Suppressor macrophage (primary cell): ENCODE data around the gene RASD2.
A peak's percentile ranks its signal among the peaks of the same experiment; 100 is the strongest.
"Not testable (repeated sequence)": the region's sequence is repeated elsewhere in the genome, so short reads cannot be mapped to it uniquely, and the experiment has no call there.

Experiments
- DNase-seq, 4 experiments: peaks; one replicate each; pipeline ENCODE4 v3.0.0-alpha.2; 2020 to 2022
- total RNA-seq, 17 experiments: gene quantifications; one replicate each; lab custom pipeline; 2026; ENCODE audit warnings: mixed read lengths in 6 of 17, inconsistent platforms in 3 of 17; lab: John Stamatoyannopoulos, UW

RASD2 gene
- total RNA-seq, result 0 to 1.5 (median 0) reads per million in 17 experiments

GRCh38 chr22:35540595-35541253, at the start of gene RASD2:
Gene RASD2, plus strand, starts transcription at chr22:35540831. Its CDS starts 5,979 bp downstream, at chr22:35546810.
- DNase-seq, result peak in 3 of 4 experiments; percentile 31 to 46 (median 38)

- not testable (repeated sequence) for DNase-seq
These were observed 49.3 kb upstream of the RASD2 start for GRCh38 chr22:35491061-35491907.

- DNase-seq, result no peak
These were observed 48.7 kb upstream of the RASD2 start for GRCh38 chr22:35491908-35492380.

- no peak for DNase-seq
These were observed 47.6 kb upstream of the RASD2 start for GRCh38 chr22:35493074-35493473.

- not testable (repeated sequence) for DNase-seq
These were observed 44.9 kb upstream of the RASD2 start for GRCh38 chr22:35495711-35496110.

- no peak for DNase-seq
These were observed 43.8 kb upstream of the RASD2 start for GRCh38 chr22:35496768-35497312.

- no peak for DNase-seq
These were observed 42.4 kb upstream of the RASD2 start for GRCh38 chr22:35498026-35498800.

GRCh38 chr22:35502836-35503235, 37.8 kb upstream of the RASD2 start:
- no peak for DNase-seq

- DNase-seq, result no peak
These were observed 35.0 kb upstream of the RASD2 start for GRCh38 chr22:35505399-35506258.

GRCh38 chr22:35506259-35506570, 34.4 kb upstream of the RASD2 start:
- DNase-seq, result no peak

GRCh38 chr22:35507851-35508250, 32.8 kb upstream of the RASD2 start:
- not testable (repeated sequence) for DNase-seq

- DNase-seq, result no peak
These were observed 31.2 kb upstream of the RASD2 start for GRCh38 chr22:35509451-35509850.

- no peak for DNase-seq
These were observed 30.7 kb upstream of the RASD2 start for GRCh38 chr22:35509960-35510359.

GRCh38 chr22:35510481-35510934, 30.1 kb upstream of the RASD2 start:
- DNase-seq, result peak; percentile 28 to 65 (median 37)

- no peak for DNase-seq
These were observed 29.7 kb upstream of the RASD2 start for GRCh38 chr22:35510951-35511350.

GRCh38 chr22:35514366-35514765, 26.3 kb upstream of the RASD2 start:
- DNase-seq, result peak in 1 of 4 experiments; percentile 17

GRCh38 chr22:35515952-35516351, 24.7 kb upstream of the RASD2 start:
- DNase-seq, result not testable (repeated sequence)

GRCh38 chr22:35516723-35517122, 23.9 kb upstream of the RASD2 start:
- no peak for DNase-seq

- DNase-seq, result no peak
These were observed 23.4 kb upstream of the RASD2 start for GRCh38 chr22:35517207-35517606.

- no peak for DNase-seq
These were observed 22.7 kb upstream of the RASD2 start for GRCh38 chr22:35517769-35518530.

- DNase-seq, result no peak
These were observed 21.8 kb upstream of the RASD2 start for GRCh38 chr22:35518811-35519210.
